Activated naive CD8-positive, alpha-beta T cell (primary cell): ENCODE results near the gene HNF1B.
A peak's percentile ranks its signal among the peaks of the same experiment; 100 is the strongest.
"Not testable (repeated sequence)": the region's sequence is repeated elsewhere in the genome, so short reads cannot be mapped to it uniquely, and the experiment has no call there.

Source experiments
- H3K27ac Mint-ChIP-seq: one replicate; pipeline ENCODE4 v1.8.0; 2021; ENCODE audit warnings: mixed read lengths
- H3K27me3 Mint-ChIP-seq: one replicate; pipeline ENCODE4 v1.8.0; 2021; ENCODE audit warnings: mixed read lengths
- H3K36me3 Mint-ChIP-seq: one replicate; pipeline ENCODE4 v1.8.0; 2021; ENCODE audit warnings: mixed read lengths
- H3K4me1 Mint-ChIP-seq: one replicate; pipeline ENCODE4 v1.8.0; 2021; ENCODE audit warnings: low read depth, mixed read lengths
- H3K4me3 Mint-ChIP-seq: one replicate; pipeline ENCODE4 v1.8.0; 2021; ENCODE audit warnings: mild to moderate bottlenecking, mixed read lengths
- H3K9me3 Mint-ChIP-seq: one replicate; pipeline ENCODE4 v1.8.0; 2021; ENCODE audit warnings: low read depth, mixed read lengths

Gene HNF1B

GRCh38 chr17:37744961-37745800 lies at the start of gene HNF1B:
TSS of gene HNF1B (minus strand) at chr17:37745059. CDS start at chr17:37744884, 175 bp downstream.
- Mint-ChIP-seq H3K9me3 (no peaks in the 10 kb centered on the region), H3K4me1 (peaks cover 18% of the 10 kb centered on the region), H3K27me3 (peaks cover 32% of the 10 kb centered on the region), H3K4me3 (peak within 1 kb of the TSS; percentile 66), H3K27ac (no peak within 1 kb of the TSS), H3K36me3 (no peaks in the 10 kb centered on the region)

DNA sequence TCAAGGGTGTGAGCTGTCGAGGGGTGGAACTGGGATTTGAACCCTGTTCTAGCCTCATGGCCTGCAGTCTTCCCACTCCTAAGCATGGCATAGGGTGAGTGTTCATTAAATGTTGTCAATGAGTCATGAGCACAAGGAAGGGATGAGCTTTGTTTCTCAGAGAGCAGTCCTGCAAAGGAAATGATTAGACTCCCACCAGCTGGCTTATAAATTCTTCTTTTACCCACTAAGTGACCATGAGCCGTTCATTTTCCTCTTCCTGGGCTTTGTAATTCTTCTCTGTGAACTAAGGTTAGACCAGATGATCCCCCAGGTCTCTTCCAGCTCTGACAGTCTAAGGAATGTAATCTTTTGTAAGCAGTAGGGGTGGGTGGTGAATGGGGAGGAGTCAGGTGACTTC lies 47.9 kb upstream of the HNF1B start:
- H3K4me1 Mint-ChIP-seq: no peaks in the 10 kb centered on the region
- no peak overlapping the region for H3K27ac Mint-ChIP-seq
- no peaks in the 10 kb centered on the region for H3K36me3 Mint-ChIP-seq
- H3K9me3 Mint-ChIP-seq: no peaks in the 10 kb centered on the region
- H3K4me3 Mint-ChIP-seq: no peak overlapping the region
- peaks cover 17% of the 10 kb centered on the region for H3K27me3 Mint-ChIP-seq

DNA sequence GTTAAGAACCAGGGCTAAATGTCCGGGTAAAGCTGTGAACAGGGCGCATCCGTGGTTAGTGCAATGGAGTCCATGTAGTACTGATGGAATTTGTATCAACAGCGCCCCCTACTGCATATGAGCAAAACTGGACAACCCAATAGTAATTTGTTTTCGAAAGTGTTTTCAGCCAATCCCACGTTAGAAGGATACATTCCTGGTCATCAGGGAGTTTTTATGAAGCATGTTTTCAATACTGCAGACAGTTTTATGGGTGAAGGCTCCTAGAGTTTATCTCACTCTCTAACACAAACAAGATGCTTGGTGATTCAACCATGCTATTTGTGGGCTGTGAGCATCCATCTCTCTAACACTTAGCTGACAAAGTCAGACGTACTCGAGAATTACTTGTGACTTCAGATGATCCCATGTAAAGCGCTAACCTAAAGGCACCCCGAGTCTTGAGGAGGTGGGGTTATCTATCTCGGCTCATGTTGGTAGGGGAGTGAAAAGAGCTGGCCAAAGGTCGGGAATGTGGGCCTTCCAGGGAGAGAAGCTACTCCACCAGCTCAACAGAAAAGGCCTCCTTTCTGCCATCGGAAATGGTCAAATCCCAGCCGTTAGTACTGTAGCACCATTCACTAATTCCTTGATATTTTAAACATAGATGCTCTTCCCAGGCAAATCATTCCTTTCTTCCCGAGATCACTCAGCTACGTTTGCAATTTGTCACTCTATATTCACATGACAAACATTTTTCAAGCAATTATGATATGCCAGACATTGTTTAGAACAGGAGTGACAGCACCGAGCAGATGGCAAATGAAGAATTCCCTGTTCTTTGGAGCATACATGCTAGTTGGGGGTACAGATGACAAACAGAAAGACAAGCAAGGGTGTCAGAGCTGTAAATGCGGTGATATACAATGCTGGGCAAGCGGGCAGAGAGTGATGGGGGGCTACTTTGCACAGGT lies 46.9 kb upstream of the HNF1B start:
- Mint-ChIP-seq H3K36me3 (no peaks in the 10 kb centered on the region), H3K9me3 (no peaks in the 10 kb centered on the region), H3K4me1 (no peaks in the 10 kb centered on the region), H3K4me3 (no peak overlapping the region), H3K27ac (no peak overlapping the region), H3K27me3 (peaks cover 16% of the 10 kb centered on the region)

DNA sequence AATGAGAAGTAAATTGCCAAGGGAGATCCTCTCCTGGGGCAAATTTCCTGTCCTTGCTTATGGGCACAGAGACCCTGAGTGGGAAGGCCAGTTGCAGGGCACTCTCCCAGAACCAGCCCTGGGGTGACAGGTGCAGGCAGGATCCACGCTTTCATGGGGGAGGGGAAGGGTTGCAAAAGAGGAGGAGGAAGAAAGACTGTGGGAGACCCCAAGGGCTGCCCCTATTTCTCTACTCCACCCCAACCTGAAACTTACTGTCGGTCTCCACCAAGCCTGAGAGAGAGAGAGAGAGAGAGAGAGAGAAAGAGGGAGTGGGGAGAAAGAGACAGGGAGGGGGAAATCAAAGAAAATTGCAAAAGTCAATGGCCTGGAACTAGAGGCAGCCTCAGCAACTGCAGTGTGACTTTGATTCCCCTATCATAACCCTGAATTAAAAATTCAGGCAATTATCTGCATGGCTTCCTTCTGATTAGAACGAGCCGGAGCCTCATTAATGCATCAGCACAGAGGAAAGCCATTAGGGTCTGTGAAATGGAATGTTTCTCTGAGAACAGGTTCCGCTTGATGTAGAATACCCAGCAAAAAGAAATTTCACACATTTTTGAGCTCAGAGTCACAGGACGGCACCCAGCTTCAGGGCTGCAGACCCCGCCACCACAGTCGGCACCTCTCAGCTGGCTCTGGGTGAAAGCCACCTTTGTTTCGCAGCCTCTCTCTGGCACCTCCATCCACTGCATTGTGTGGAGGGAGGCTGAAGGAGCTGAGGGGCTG lies 45.1 kb upstream of the HNF1B start:
- Mint-ChIP-seq H3K9me3 (no peaks in the 10 kb centered on the region), H3K36me3 (no peaks in the 10 kb centered on the region), H3K27me3 (peaks cover 20% of the 10 kb centered on the region), H3K4me1 (no peaks in the 10 kb centered on the region), H3K4me3 (no peak overlapping the region), H3K27ac (no peak overlapping the region)

GRCh38 chr17:37789021-37789565 lies 44.2 kb upstream of the HNF1B start:
- H3K27me3 Mint-ChIP-seq: peaks cover 23% of the 10 kb centered on the region
- no peaks in the 10 kb centered on the region for H3K9me3 Mint-ChIP-seq
- no peak overlapping the region for H3K4me3 Mint-ChIP-seq
- no peak overlapping the region for H3K27ac Mint-ChIP-seq
- no peaks in the 10 kb centered on the region for H3K4me1 Mint-ChIP-seq
- no peaks in the 10 kb centered on the region for H3K36me3 Mint-ChIP-seq

- H3K4me3 Mint-ChIP-seq: no peak overlapping the region
- H3K27me3 Mint-ChIP-seq: peaks cover 24% of the 10 kb centered on the region
- H3K36me3 Mint-ChIP-seq: no peaks in the 10 kb centered on the region
- no peaks in the 10 kb centered on the region for H3K9me3 Mint-ChIP-seq
- no peak overlapping the region for H3K27ac Mint-ChIP-seq
- H3K4me1 Mint-ChIP-seq: no peaks in the 10 kb centered on the region
These were observed 43.7 kb upstream of the HNF1B start for GRCh38 chr17:37788526-37788925.

DNA sequence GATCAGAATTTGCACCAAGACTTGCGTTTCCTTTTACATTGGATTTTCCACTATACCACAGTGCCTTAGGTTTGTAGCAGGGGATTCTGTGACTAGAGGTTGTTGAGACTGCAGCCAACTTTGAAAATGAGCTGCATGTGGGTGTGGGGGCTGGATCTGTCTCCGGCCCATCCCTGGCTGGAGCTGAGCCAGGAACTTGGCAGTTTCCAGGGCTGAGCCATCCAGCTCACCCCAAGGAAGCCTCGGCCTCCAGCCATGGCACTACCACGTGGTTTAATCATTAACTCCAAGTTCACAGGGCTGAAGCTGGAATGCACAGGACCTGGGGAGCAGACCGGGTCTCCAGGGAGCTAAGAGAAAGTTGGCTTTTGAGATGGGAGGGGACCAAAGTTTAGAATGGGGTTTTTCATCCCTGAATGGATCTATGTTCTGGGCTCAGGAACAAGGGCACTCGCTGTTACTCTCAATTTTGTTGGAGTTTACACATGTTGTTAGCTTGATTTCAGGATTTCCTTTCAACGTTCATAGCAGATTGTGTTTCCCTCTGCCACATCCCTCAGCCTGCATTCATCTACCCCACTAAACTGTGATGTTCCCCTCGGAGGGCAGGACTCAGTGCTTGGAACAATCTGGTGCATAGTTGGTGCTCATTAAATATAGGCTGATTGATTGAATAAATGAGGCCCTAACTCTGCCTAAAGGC lies 42.3 kb upstream of the HNF1B start:
- H3K27ac Mint-ChIP-seq: no peak overlapping the region
- H3K4me3 Mint-ChIP-seq: no peak overlapping the region
- H3K27me3 Mint-ChIP-seq: peaks cover 22% of the 10 kb centered on the region
- H3K36me3 Mint-ChIP-seq: no peaks in the 10 kb centered on the region
- H3K4me1 Mint-ChIP-seq: no peaks in the 10 kb centered on the region
- no peaks in the 10 kb centered on the region for H3K9me3 Mint-ChIP-seq

GRCh38 chr17:37786481-37786880 lies 41.6 kb upstream of the HNF1B start:
- no peaks in the 10 kb centered on the region for H3K36me3 Mint-ChIP-seq

DNA sequence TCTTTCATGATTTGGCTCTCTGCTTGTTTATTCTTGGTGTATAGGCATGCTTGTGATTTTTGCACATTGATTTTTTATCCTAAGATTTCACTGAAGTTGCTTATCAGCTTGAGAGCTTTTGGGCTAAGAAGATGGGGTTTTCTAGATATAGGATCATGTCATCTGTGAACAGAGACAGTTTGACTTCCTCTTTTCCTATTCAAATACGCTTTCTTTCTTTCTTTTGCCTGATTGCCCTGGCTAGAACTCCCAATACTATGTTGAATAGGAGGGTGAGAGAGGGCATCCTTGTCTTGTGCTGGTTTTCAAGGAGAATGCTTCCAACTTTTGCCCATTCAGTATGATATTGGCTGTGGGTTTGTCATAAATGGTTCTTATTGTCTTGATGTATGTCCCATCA lies 37.6 kb upstream of the HNF1B start:
- peaks cover 10% of the 10 kb centered on the region for H3K27me3 Mint-ChIP-seq
- not testable (repeated sequence) for H3K4me3 Mint-ChIP-seq, H3K9me3 Mint-ChIP-seq, H3K36me3 Mint-ChIP-seq, H3K27ac Mint-ChIP-seq, H3K4me1 Mint-ChIP-seq

More at GRCh38 chr17:37786481-37786880, 41.6 kb upstream of the HNF1B start:
- H3K9me3 Mint-ChIP-seq: no peaks in the 10 kb centered on the region
- H3K27me3 Mint-ChIP-seq: peaks cover 17% of the 10 kb centered on the region
- H3K27ac Mint-ChIP-seq: no peak overlapping the region
- no peak overlapping the region for H3K4me3 Mint-ChIP-seq
- no peaks in the 10 kb centered on the region for H3K4me1 Mint-ChIP-seq

DNA sequence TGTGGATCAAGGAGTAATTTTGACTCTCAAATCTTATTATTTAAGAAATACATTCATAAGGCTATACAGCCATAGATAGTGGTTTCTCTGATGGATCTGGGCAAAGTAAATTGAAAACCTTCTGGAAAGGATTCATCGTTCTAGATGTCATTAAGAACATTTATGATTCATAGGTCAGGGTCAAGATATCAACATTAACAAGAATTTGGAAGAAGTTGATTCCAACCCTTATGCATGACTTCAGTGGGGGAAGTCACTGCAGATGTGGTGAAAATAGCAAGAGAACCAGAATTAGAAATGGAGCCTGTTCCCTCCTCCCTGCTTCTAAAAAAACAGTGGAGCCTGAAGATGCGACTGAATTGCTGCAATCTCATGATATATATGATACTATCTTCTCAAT lies 36.6 kb upstream of the HNF1B start:
- Mint-ChIP-seq H3K27me3 (peaks cover 6% of the 10 kb centered on the region), H3K4me1 (no peaks in the 10 kb centered on the region), H3K4me3 (no peak overlapping the region), H3K27ac (no peak overlapping the region), H3K36me3 (no peaks in the 10 kb centered on the region), H3K9me3 (no peaks in the 10 kb centered on the region)

DNA sequence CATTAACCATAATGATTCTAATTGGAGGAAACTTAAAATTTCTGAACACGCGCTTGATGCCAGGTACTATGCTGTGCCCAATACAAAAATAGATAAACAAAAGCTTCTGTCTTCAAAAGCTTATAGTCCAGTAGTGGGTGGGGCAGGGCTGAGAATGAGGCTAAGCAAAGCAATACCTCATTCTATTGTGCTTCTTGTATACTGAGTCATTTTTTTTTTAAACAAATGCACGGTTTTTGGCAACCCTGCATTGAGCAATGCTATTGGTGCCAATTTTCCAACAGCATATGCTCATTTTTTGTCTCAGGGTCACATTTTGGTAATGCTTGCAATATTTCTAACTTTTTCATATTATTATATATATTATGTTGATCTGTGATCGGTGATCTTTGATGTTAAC lies 34.7 kb upstream of the HNF1B start:
- Mint-ChIP-seq H3K9me3 (no peaks in the 10 kb centered on the region), H3K27me3 (peaks cover 2% of the 10 kb centered on the region), H3K27ac (no peak overlapping the region), H3K4me1 (peaks cover 3% of the 10 kb centered on the region), H3K36me3 (no peaks in the 10 kb centered on the region), H3K4me3 (no peak overlapping the region)

DNA sequence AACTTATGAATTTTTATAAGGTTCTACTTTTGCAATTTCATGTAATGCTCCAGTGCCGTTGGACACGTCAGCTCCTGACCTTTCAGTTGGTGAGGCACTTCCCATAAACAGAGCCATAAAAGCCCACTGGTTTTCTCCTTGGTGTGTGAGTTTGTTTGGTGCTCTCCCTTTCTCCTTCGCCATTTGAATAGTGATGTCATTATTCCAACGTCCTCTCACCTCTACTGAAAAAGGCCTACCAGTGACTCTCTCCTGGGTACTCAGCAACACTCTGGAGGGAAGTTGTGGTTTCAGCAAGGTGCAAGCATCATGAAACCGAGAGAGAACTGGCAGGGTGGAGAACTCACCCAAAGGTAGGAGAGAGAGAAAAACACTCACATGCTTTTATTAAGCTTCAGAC lies 29.6 kb upstream of the HNF1B start:
- peaks cover 10% of the 10 kb centered on the region for H3K27me3 Mint-ChIP-seq
- H3K27ac Mint-ChIP-seq: no peak overlapping the region
- peaks cover 13% of the 10 kb centered on the region for H3K4me1 Mint-ChIP-seq
- no peaks in the 10 kb centered on the region for H3K9me3 Mint-ChIP-seq
- no peaks in the 10 kb centered on the region for H3K36me3 Mint-ChIP-seq
- H3K4me3 Mint-ChIP-seq: no peak overlapping the region

- H3K36me3 Mint-ChIP-seq: no peaks in the 10 kb centered on the region
- peaks cover 13% of the 10 kb centered on the region for H3K4me1 Mint-ChIP-seq
- H3K27ac Mint-ChIP-seq: no peak overlapping the region
- H3K4me3 Mint-ChIP-seq: no peak overlapping the region
- H3K27me3 Mint-ChIP-seq: peaks cover 10% of the 10 kb centered on the region
- H3K9me3 Mint-ChIP-seq: no peaks in the 10 kb centered on the region
These were observed 28.1 kb upstream of the HNF1B start for GRCh38 chr17:37772982-37773381.
